ENCODE results near the gene TIMP2. TPM values are rescaled to one million over a fixed set of nuclear protein-coding genes. Genes with fewer than 3 reads are reported as not detected.
A peak's percentile ranks its signal among the peaks of the same experiment; 100 is the strongest.

Gene TIMP2
- total and polyA plus RNA-seq, 2 of the 13 experiments (the other 11 are each of a cell fraction or from before 2014, with no cell fraction given): 3.8 to 8.5 TPM

DNA sequence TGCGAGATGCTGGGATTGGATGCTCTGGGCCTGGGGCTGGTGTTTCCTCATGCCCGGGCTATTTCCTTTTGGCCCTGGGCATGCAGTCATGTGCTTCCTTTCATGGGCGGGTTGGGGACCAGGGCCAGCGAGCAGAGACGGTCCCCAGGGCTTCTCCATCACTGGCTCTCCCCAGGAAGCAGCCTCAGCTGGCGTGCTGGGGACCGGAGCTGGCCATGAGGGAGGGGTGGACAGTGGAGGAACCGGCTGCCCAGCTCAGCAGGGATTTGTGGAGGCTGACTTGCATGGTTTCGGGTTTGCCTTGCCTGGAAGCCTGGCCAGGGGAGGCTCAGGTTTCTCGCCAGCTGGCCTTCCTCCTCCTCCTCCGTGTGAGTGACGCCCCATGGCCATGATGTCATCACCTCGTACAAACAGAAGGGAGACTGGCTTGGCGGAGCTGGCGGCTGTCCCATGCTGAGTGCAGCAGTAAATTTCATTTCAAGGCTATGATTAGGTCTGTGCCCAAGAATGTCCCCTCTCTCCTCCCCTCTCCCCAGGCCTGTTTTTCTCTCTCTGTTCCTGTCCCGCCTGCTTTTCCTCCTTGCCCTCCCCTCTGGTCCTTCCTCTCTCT, 8.9 kb upstream of the TIMP2 start (continued):
- TF ChIP-seq SP2 (CRISPR knock-in tag; IDR thresholded peaks at IDR 0.05) (no peak), SOX13 (IDR thresholded peaks at IDR 0.05) (no peak), SOX13 (CRISPR knock-in tag; conservative IDR thresholded peaks at IDR 0.05 in 1 of 2, IDR thresholded peaks at IDR 0.05 in 1 of 2) (peak in 1 of 2 experiments; percentile 13; a peak in 1 of 4 replicates), HOXA7 (CRISPR knock-in tag; IDR thresholded peaks at IDR 0.05) (no peak), SNAPC2 (CRISPR knock-in tag; IDR thresholded peaks at IDR 0.05) (no peak), ZNF782 (CRISPR knock-in tag; IDR thresholded peaks at IDR 0.05; ENCODE audit: borderline replicate concordance) (0 out of 2 replicates have a peak, but pooled peaks have one; percentile 50), ZNF563 (CRISPR knock-in tag; IDR thresholded peaks at IDR 0.05) (0 out of 2 replicates have a peak, but pooled peaks have one; percentile 4), ZNF335 (CRISPR knock-in tag; IDR thresholded peaks at IDR 0.05) (peak; percentile 17; the same call in 1 of the 2 replicates), PCBP1 (IDR thresholded peaks at IDR 0.05; ENCODE audit: borderline replicate concordance, low read depth, low read length) (no peak), EZH2 (conservative IDR thresholded peaks at IDR 0.05; ENCODE audit: low read depth, low read length) (no peak), ZBTB21 (CRISPR knock-in tag; IDR thresholded peaks at IDR 0.05) (peak; percentile 95), ZNF776 (CRISPR knock-in tag; IDR thresholded peaks at IDR 0.05) (peak; percentile 73), NAIF1 (CRISPR knock-in tag; IDR thresholded peaks at IDR 0.05; ENCODE audit: borderline replicate concordance) (no peak), ARNTL (CRISPR knock-in tag; IDR thresholded peaks at IDR 0.05) (no peak), KDM5B (CRISPR knock-in tag; IDR thresholded peaks at IDR 0.05; ENCODE audit: borderline replicate concordance) (0 out of 2 replicates have a peak, but pooled peaks have one; percentile 60), FOXO1 (CRISPR knock-in tag; IDR thresholded peaks at IDR 0.05) (peak; percentile 43; the same call in 1 of the 2 replicates), SKI (IDR thresholded peaks at IDR 0.05; ENCODE audit: partially characterized antibody) (no peak), BRCA1 (CRISPR knock-in tag; IDR thresholded peaks at IDR 0.05) (no peak), TEAD3 (CRISPR knock-in tag; optimal IDR thresholded peaks at IDR 0.05; ENCODE audit: borderline replicate concordance) (peak; percentile 5), ZKSCAN5 (CRISPR knock-in tag; IDR thresholded peaks at IDR 0.05) (no peak), KDM2A (CRISPR knock-in tag; IDR thresholded peaks at IDR 0.05; ENCODE audit: borderline replicate concordance, low read depth) (0 out of 2 replicates have a peak, but pooled peaks have one; percentile 28), ZC3H13 (CRISPR knock-in tag; IDR thresholded peaks at IDR 0.05) (no peak), HOXA3 (CRISPR knock-in tag; IDR thresholded peaks at IDR 0.05) (0 out of 2 replicates have a peak, but pooled peaks have one; percentile 37), ZC3H4 (CRISPR knock-in tag; IDR thresholded peaks at IDR 0.05; ENCODE audit: borderline replicate concordance) (no peak), ZNF674 (CRISPR knock-in tag; IDR thresholded peaks at IDR 0.05; ENCODE audit: low read depth) (no peak)
- TF ChIP-seq, protein P1, sequence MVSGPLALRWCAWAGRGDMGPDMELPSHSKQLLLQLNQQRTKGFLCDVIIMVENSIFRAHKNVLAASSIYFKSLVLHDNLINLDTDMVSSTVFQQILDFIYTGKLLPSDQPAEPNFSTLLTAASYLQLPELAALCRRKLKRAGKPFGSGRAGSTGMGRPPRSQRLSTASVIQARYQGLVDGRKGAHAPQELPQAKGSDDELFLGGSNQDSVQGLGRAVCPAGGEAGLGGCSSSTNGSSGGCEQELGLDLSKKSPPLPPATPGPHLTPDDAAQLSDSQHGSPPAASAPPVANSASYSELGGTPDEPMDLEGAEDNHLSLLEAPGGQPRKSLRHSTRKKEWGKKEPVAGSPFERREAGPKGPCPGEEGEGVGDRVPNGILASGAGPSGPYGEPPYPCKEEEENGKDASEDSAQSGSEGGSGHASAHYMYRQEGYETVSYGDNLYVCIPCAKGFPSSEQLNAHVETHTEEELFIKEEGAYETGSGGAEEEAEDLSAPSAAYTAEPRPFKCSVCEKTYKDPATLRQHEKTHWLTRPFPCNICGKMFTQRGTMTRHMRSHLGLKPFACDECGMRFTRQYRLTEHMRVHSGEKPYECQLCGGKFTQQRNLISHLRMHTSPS (CRISPR knock-in tag; IDR thresholded peaks at IDR 0.05; ENCODE audit: low read depth): 0 out of 2 replicates have a peak, but pooled peaks have one; percentile 9
- TF ChIP-seq, protein P2, sequence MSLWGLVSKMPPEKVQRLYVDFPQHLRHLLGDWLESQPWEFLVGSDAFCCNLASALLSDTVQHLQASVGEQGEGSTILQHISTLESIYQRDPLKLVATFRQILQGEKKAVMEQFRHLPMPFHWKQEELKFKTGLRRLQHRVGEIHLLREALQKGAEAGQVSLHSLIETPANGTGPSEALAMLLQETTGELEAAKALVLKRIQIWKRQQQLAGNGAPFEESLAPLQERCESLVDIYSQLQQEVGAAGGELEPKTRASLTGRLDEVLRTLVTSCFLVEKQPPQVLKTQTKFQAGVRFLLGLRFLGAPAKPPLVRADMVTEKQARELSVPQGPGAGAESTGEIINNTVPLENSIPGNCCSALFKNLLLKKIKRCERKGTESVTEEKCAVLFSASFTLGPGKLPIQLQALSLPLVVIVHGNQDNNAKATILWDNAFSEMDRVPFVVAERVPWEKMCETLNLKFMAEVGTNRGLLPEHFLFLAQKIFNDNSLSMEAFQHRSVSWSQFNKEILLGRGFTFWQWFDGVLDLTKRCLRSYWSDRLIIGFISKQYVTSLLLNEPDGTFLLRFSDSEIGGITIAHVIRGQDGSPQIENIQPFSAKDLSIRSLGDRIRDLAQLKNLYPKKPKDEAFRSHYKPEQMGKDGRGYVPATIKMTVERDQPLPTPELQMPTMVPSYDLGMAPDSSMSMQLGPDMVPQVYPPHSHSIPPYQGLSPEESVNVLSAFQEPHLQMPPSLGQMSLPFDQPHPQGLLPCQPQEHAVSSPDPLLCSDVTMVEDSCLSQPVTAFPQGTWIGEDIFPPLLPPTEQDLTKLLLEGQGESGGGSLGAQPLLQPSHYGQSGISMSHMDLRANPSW (CRISPR knock-in tag; IDR thresholded peaks at IDR 0.05; ENCODE audit: borderline replicate concordance): no peak
